Thyroid gland (tissue), 4 donors: ENCODE results near the gene CAV2. TPM values are rescaled to one million over a fixed set of nuclear protein-coding genes. Genes with fewer than 3 reads are reported as not detected.

ENCODE experiments used
- total RNA-seq, 4 donors: library from RNA; depleted of rRNA; stranded (reverse); fragments of >200 nt; gene quantifications; one replicate each; pipeline ENCODE4 v1.2.3, GENCODE V29; 2016

Gene CAV2
- total RNA-seq, 4 donors from 2014 or later: 210 to 331 (median 239) TPM

Other genes starting within 250 kb of the CAV2 start
- gene CAV1, start 25.3 kb downstream of the CAV2 start, total RNA-seq: 100 to 1,000 TPM; 301 to 490 (median 321) TPM
- 10 to 100 TPM; 41.5 to 59.6 (median 52.7) TPM for gene MET, start 172.5 kb downstream of the CAV2 start, total RNA-seq